Aorta (tissue), 5 donors: Measurements from ENCODE around the gene TCF4. TPM values are rescaled to one million over a fixed set of nuclear protein-coding genes. Genes with fewer than 3 reads are reported as not detected.

Experiments used
- ATAC-seq: fragments of 200-7000 bp; cut with Tn5 transposase; one replicate; pipeline ENCODE4 v1.9.1; 2022; ENCODE audit warnings: moderate library complexity; ENCODE audit not compliant: low FRiP score
- DNase-seq, 2 donors: peaks; one replicate each; pipeline ENCODE4 v3.0.0-alpha.2; 2020
- H3K27ac ChIP-seq, 2 donors: one replicate each; pipeline ENCODE4 v1.5.1; 2013; ENCODE audit warnings: low read length in 2 of 2, mild to moderate bottlenecking in 2 of 2, moderate library complexity in 2 of 2, control low read depth in 1 of 2, inconsistent platforms in 1 of 2, low read depth in 1 of 2
- H3K27me3 ChIP-seq, 2 donors: one replicate each; pipeline ENCODE4 v1.6.1; 2013; ENCODE audit warnings: control low read depth in 1 of 2, low read length in 1 of 2, mild to moderate bottlenecking in 1 of 2, moderate library complexity in 1 of 2; ENCODE audit not compliant: insufficient read depth in 2 of 2, control insufficient read depth in 1 of 2
- H3K36me3 ChIP-seq, 2 donors: one replicate each; pipeline ENCODE4 v1.6.1; 2013; ENCODE audit warnings: control low read depth in 1 of 2, low read length in 1 of 2, mild to moderate bottlenecking in 1 of 2; ENCODE audit not compliant: insufficient read depth in 2 of 2, control insufficient read depth in 1 of 2
- H3K4me1 ChIP-seq, 2 donors: one replicate each; pipeline ENCODE4 v1.6.1; 2013; ENCODE audit warnings: low read length in 2 of 2, control low read depth in 1 of 2, mild to moderate bottlenecking in 1 of 2, moderate library complexity in 1 of 2; ENCODE audit not compliant: insufficient read depth in 2 of 2, control insufficient read depth in 1 of 2
- H3K4me3 ChIP-seq, 2 donors: one replicate each; pipeline ENCODE4 v1.5.1; 2013; ENCODE audit warnings: low read length in 2 of 2, control low read depth in 1 of 2, mild to moderate bottlenecking in 1 of 2
- H3K9me3 ChIP-seq: one replicate; pipeline ENCODE4 v1.6.1; 2013; ENCODE audit warnings: mild to moderate bottlenecking, low read length; ENCODE audit not compliant: control insufficient read depth
- WGBS, 2 donors: extraction: QIAGEN DNeasy Blood & Tissue Kit; methylation state at CpG; one replicate each; pipeline ENCODE4 v1.1.7; 2013; 5-methylcytosine and 5-hydroxymethylcytosine counted together
- intact Hi-C, 2 donors: fragments of 100-400 bp; cut with DNase I; formaldehyde crosslinking; loops; one replicate each; pipeline versions ENCODE4 v1.14.2 to v1.15.0; 2022
- polyA plus RNA-seq, 2 donors: library from polyadenylated mRNA; stranded (reverse); fragments of 200-250 nt; gene quantifications; one replicate each; pipeline ENCODE4 v1.2.3, GENCODE V29; 2013
- total RNA-seq, 2 donors: library from RNA; stranded (reverse); fragmentation: NEBNext Ultra II Directional; extraction: Animal tissue kit (Norgen Biotek cat#: 25700); gene quantifications; one replicate each; pipeline ENCODE4 v1.2.1, GENCODE V29; 2021
- donor health status: healthy with polysubstance abuse.
- donor health status: Bipolar disorder and iron deficiency.
- donor health status: DM: no; HTN: no; CAD: no.
- donor health status: DM: no; HTN: no; CAD: no.
- donor health status: DM: yes; HTN: yes; CAD: no.

TCF4 gene
- total and polyA plus RNA-seq, 4 donors: 11.8 to 297 (median 75.0) TPM

GRCh38 chr18:55497825-55498403, 90.1 kb downstream of the TCF4 start:
- whole genome bisulfite sequencing, 2 donors: 90 to 91% methylated on average over 5 of the region's 5 CpGs
- H3K27ac ChIP-seq: no peak overlapping the region
- ATAC-seq: no peak

GRCh38 chr18:55494899-55495298, 93.1 kb downstream of the TCF4 start:
- ATAC-seq (no peak), DNase-seq (no peak)
- intact Hi-C loops: no loop called here
- Histone ChIP-seq H3K27me3 (no peaks in the 10 kb centered on the region), H3K4me3 (no peak overlapping the region), H3K4me1 (no peaks in the 10 kb centered on the region), H3K36me3 (no peaks in the 10 kb centered on the region), H3K27ac (no peak overlapping the region), H3K9me3 (no peaks in the 10 kb centered on the region)
- 61 to 64% methylated on average over 1 of the region's 1 CpG for WGBS, 2 donors

More at GRCh38 chr18:55497825-55498403, 90.1 kb downstream of the TCF4 start:
- Histone ChIP-seq H3K4me1 (no peaks in the 10 kb centered on the region), H3K27me3 (no peaks in the 10 kb centered on the region), H3K9me3 (no peaks in the 10 kb centered on the region), H3K36me3 (no peaks in the 10 kb centered on the region), H3K4me3 (no peak overlapping the region)
- no peak for DNase-seq
- intact Hi-C loops: no loop called here

GRCh38 chr18:55494441-55494840, 93.6 kb downstream of the TCF4 start:
- Histone ChIP-seq H3K4me3 (no peak overlapping the region), H3K27me3 (no peaks in the 10 kb centered on the region), H3K9me3 (no peaks in the 10 kb centered on the region), H3K36me3 (no peaks in the 10 kb centered on the region), H3K4me1 (no peaks in the 10 kb centered on the region), H3K27ac (no peak overlapping the region)
- DNase-seq (no peak), ATAC-seq (no peak)
- intact Hi-C loops: no loop called here
- WGBS, 2 donors: 88 to 99% methylated on average over 1 of the region's 1 CpG

GRCh38 chr18:55491616-55492015, 96.4 kb downstream of the TCF4 start:
- WGBS, 2 donors: 78 to 79% methylated on average over 4 of the region's 4 CpGs
- no peak for ATAC-seq
- Histone ChIP-seq H3K9me3 (no peaks in the 10 kb centered on the region), H3K27ac (no peak overlapping the region), H3K4me1 (no peaks in the 10 kb centered on the region), H3K27me3 (no peaks in the 10 kb centered on the region), H3K36me3 (no peaks in the 10 kb centered on the region), H3K4me3 (no peak overlapping the region)
- intact Hi-C loops: no loop called here
- no peak for DNase-seq

GRCh38 chr18:55489034-55489986, 98.7 kb downstream of the TCF4 start:
- WGBS, 2 donors: 78 to 80% methylated on average over 10 of the region's 10 CpGs
- intact Hi-C loops: no loop called here
- no peaks in the 10 kb centered on the region for H3K4me1 ChIP-seq
- no peak for ATAC-seq
- no peaks in the 10 kb centered on the region for H3K36me3 ChIP-seq
- H3K27me3 ChIP-seq: no peaks in the 10 kb centered on the region
- H3K4me3 ChIP-seq: no peak overlapping the region
- no peaks in the 10 kb centered on the region for H3K9me3 ChIP-seq
- no peak for DNase-seq
- no peak overlapping the region for H3K27ac ChIP-seq

- Histone ChIP-seq H3K4me3 (no peak overlapping the region), H3K9me3 (no peaks in the 10 kb centered on the region), H3K27me3 (no peaks in the 10 kb centered on the region), H3K4me1 (no peaks in the 10 kb centered on the region), H3K27ac (no peak overlapping the region), H3K36me3 (no peaks in the 10 kb centered on the region)
- DNase-seq (no peak), ATAC-seq (no peak)
- intact Hi-C loops: no loop called here
- WGBS, 2 donors: 34 to 40% methylated on average over 2 of the region's 2 CpGs
These were observed 99.5 kb downstream of the TCF4 start for GRCh38 chr18:55488473-55488872.

- Histone ChIP-seq H3K36me3 (no peaks in the 10 kb centered on the region), H3K4me3 (no peak overlapping the region), H3K4me1 (no peaks in the 10 kb centered on the region), H3K27ac (no peak overlapping the region), H3K9me3 (no peaks in the 10 kb centered on the region), H3K27me3 (no peaks in the 10 kb centered on the region)
- WGBS, 2 donors: 35 to 42% methylated on average over 4 of the region's 4 CpGs
- intact Hi-C loops: no loop called here
- DNase-seq: no peak
- no peak for ATAC-seq
These were observed 100.0 kb downstream of the TCF4 start for GRCh38 chr18:55487997-55488396.

GRCh38 chr18:55486936-55487335, 101.1 kb downstream of the TCF4 start:
- intact Hi-C loops: no loop called here
- ATAC-seq (no peak), DNase-seq (no peak)
- H3K9me3 ChIP-seq: no peaks in the 10 kb centered on the region
- no peak overlapping the region for H3K4me3 ChIP-seq
- no peaks in the 10 kb centered on the region for H3K27me3 ChIP-seq
- H3K27ac ChIP-seq: no peak overlapping the region
- WGBS, 2 donors: 98% methylated on average over 3 of the region's 3 CpGs
- no peaks in the 10 kb centered on the region for H3K36me3 ChIP-seq
- no peaks in the 10 kb centered on the region for H3K4me1 ChIP-seq

- Histone ChIP-seq H3K4me1 (no peaks in the 10 kb centered on the region), H3K36me3 (no peaks in the 10 kb centered on the region), H3K9me3 (no peaks in the 10 kb centered on the region), H3K4me3 (no peak overlapping the region), H3K27me3 (no peaks in the 10 kb centered on the region), H3K27ac (no peak overlapping the region)
- intact Hi-C loops: no loop called here
- WGBS, 2 donors: 35 to 89% methylated on average over 2 of the region's 2 CpGs
- DNase-seq: no peak
- ATAC-seq: no peak
These were observed 102.3 kb downstream of the TCF4 start for GRCh38 chr18:55485666-55486065.
